Muscle layer of duodenum (tissue), 2 donors: ENCODE data around the gene JPH3.
"Not testable (repeated sequence)": the region's sequence is repeated elsewhere in the genome, so short reads cannot be mapped to it uniquely, and the experiment has no call there.

ENCODE experiments used
- H3K27ac ChIP-seq: one replicate; pipeline ENCODE4 v1.7.0; 2013; ENCODE audit warnings: mild to moderate bottlenecking, low read length
- H3K27me3 ChIP-seq: one replicate; pipeline ENCODE4 v1.7.0; 2013; ENCODE audit warnings: low read depth, mild to moderate bottlenecking, control low read depth, low read length
- H3K36me3 ChIP-seq, 2 donors: one replicate each; pipeline ENCODE4 v1.7.0; 2013; ENCODE audit warnings: low read length in 2 of 2, control low read depth in 1 of 2, mild to moderate bottlenecking in 1 of 2; ENCODE audit not compliant: insufficient read depth in 2 of 2, control insufficient read depth in 1 of 2
- H3K4me1 ChIP-seq, 2 donors: one replicate each; pipeline ENCODE4 v1.7.0; 2013; ENCODE audit warnings: low read length in 2 of 2, mild to moderate bottlenecking in 2 of 2, control low read depth in 1 of 2, moderate library complexity in 1 of 2; ENCODE audit not compliant: insufficient read depth in 2 of 2, control insufficient read depth in 1 of 2
- H3K4me3 ChIP-seq, 2 donors: one replicate each; pipeline ENCODE4 v1.7.0; 2013; ENCODE audit warnings: low read length in 2 of 2, low read depth in 1 of 2, mild to moderate bottlenecking in 1 of 2
- H3K9me3 ChIP-seq, 2 donors: one replicate each; pipeline ENCODE4 v1.7.0; 2013; ENCODE audit warnings: low read length in 2 of 2, control low read depth in 1 of 2, mild to moderate bottlenecking in 1 of 2; ENCODE audit not compliant: control insufficient read depth in 1 of 2
- donor health status: healthy.

Gene JPH3

DNA sequence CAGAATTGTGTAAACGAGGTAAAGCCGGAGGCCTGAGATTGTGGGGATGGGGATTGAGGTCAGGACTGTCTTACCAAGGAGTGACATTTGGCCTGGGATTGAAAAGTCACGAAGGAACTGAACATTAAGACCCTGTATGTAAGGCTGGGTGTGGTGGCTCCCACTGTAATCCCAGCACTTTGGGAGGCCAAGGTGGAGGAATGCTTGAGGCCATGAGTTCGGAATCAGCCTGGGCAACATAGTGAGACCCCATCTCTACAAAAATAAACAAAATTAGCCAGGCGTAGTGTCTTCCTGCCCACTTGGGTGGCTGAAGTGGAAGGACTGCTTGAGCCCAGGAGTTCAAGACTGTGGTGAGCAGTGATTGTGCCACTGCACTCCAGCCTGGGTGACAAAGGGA is 75.5 kb downstream of the JPH3 start:
- no peaks in the 10 kb centered on the region for H3K27me3 ChIP-seq
- H3K4me3 ChIP-seq: no peak overlapping the region
- H3K9me3 ChIP-seq: no peaks in the 10 kb centered on the region
- no peaks in the 10 kb centered on the region for H3K36me3 ChIP-seq
- no peak overlapping the region for H3K27ac ChIP-seq
- H3K4me1 ChIP-seq: no peaks in the 10 kb centered on the region

DNA sequence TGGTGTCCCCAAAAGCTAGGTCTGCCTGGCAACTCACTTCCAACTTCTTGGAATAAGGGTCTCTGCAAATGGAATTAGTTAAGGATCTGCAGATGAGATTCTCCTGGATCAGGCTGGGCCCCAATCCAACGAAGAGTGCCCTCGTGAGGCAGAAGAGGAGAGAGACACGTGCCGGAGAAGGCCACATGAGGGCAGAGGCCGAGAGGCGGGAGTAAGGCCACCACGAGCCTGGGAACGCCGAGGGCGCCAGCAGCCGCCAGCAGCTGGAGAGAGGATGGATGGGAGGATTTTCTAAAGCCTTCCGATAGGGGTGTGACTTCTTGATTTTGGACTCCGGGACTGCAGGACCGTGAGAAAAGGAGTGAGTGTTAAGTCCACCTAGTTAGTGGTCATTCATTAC is 76.3 kb downstream of the JPH3 start:
- H3K4me3 ChIP-seq: no peak overlapping the region
- H3K27ac ChIP-seq: no peak overlapping the region
- no peaks in the 10 kb centered on the region for H3K36me3 ChIP-seq
- no peaks in the 10 kb centered on the region for H3K27me3 ChIP-seq
- no peaks in the 10 kb centered on the region for H3K9me3 ChIP-seq
- no peaks in the 10 kb centered on the region for H3K4me1 ChIP-seq

GRCh38 chr16:87679593-87680271 is 77.4 kb downstream of the JPH3 start:
- no peaks in the 10 kb centered on the region for H3K36me3 ChIP-seq
- no peaks in the 10 kb centered on the region for H3K9me3 ChIP-seq
- H3K27ac ChIP-seq: no peak overlapping the region
- no peak overlapping the region for H3K4me3 ChIP-seq
- H3K27me3 ChIP-seq: no peaks in the 10 kb centered on the region
- no peaks in the 10 kb centered on the region for H3K4me1 ChIP-seq

- Histone ChIP-seq H3K4me3 (no peak overlapping the region), H3K4me1 (no peaks in the 10 kb centered on the region), H3K27me3 (no peaks in the 10 kb centered on the region), H3K36me3 (no peaks in the 10 kb centered on the region), H3K9me3 (no peaks in the 10 kb centered on the region), H3K27ac (no peak overlapping the region)
Observed at GRCh38 chr16:87680272-87680644, 78.0 kb downstream of the JPH3 start.

- not testable (repeated sequence) for H3K9me3 ChIP-seq, H3K4me3 ChIP-seq, H3K4me1 ChIP-seq, H3K27me3 ChIP-seq, H3K36me3 ChIP-seq, H3K27ac ChIP-seq
Observed at GRCh38 chr16:87681051-87681602, 78.8 kb downstream of the JPH3 start.

DNA sequence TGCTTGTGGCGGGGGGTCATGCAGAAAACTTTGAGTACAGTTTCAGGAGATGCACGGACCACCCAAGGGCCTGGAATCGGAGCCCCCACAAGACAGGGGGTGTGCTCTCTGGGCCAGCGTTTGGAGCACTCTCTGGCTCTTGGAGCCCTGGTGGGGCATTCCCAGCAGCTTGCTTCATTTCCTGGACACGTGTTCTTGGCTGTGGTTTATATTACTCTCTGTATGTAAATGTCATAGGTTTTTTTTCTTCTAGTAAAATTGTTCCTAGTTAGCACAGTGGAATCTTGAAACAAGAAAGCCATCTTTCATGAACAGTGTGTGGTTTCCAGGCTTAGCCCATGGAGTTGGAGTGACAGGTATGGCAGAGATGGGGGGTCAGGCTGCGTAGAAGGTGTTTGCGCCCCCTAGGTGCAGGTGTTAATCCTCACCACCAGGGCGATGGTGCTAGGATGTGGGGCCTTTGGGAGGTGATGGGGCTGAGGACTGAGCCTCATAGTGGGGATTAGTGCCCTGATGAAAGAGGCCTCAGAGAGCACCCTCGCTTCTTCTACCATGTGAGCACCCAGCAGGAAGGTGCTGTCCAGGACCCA is 79.8 kb downstream of the JPH3 start:
- Histone ChIP-seq H3K4me1 (no peaks in the 10 kb centered on the region), H3K27me3 (no peaks in the 10 kb centered on the region), H3K9me3 (no peaks in the 10 kb centered on the region), H3K36me3 (no peaks in the 10 kb centered on the region), H3K27ac (no peak overlapping the region), H3K4me3 (no peak overlapping the region)

DNA sequence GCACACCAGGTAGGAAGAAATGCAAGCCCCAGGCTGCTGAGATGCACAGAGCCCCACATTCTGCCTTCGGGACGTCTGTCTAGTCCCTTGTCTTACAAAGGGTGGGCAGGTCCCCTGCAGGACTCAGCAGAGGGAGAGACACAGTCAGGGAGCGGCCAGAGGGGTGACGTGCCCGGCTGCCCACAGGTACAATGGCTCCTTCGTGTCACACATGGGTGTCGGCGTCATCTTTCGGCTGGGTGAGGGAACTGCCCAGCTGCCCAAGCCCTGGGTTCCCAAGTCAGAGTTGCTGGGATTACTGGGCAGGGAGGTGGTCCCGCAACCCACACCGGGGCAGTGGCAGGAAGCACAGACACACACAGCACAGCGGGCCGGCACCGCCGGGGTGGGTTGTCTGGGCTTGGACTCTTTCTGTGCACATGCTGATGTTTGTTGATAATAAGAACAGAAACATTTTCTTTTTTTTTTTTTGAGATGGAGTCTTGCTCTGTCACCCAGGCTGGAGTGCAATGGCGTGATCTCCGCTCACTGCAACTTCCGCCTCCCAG is 80.6 kb downstream of the JPH3 start:
- H3K27me3 ChIP-seq: no peaks in the 10 kb centered on the region

DNA sequence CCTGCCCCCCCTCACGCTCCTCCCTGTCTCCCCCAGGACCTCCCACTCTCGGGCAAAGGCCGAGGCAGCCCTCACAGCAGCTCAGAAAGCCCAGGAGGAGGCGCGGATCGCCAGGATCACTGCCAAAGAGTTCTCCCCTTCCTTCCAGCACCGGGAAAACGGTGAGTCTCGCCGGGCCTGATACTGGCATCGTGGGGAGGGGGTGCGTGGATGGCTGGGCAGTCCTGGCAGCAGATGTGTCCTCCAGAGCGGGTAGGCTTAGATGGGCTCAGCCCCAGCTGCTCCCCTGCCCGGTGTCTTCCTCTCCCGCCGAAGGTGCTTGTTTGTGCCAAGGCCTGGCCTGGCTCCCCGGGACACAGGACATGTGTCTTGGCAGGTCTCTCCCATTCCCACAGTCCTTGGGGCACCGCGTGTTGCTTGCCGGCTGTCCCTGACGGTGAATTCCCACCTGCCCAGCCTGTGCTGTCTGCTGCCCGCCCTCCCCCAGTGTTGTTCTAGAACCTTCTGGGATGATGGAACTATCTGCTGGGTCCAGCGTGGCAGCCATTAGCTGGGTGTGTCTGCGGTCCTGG is 81.9 kb downstream of the JPH3 start:
- H3K9me3 ChIP-seq: no peaks in the 10 kb centered on the region

More for the DNA sequence above, 80.6 kb downstream of the JPH3 start:
- H3K9me3 ChIP-seq: no peaks in the 10 kb centered on the region
- H3K36me3 ChIP-seq: no peaks in the 10 kb centered on the region
- H3K4me1 ChIP-seq: no peaks in the 10 kb centered on the region
- no peak overlapping the region for H3K27ac ChIP-seq
- no peak overlapping the region for H3K4me3 ChIP-seq

GRCh38 chr16:87684711-87685404 is 82.5 kb downstream of the JPH3 start:
- Histone ChIP-seq H3K36me3 (no peaks in the 10 kb centered on the region), H3K4me3 (no peak overlapping the region), H3K27ac (no peak overlapping the region), H3K9me3 (no peaks in the 10 kb centered on the region), H3K4me1 (no peaks in the 10 kb centered on the region), H3K27me3 (no peaks in the 10 kb centered on the region)

More for the DNA sequence above, 81.9 kb downstream of the JPH3 start:
- Histone ChIP-seq H3K27me3 (no peaks in the 10 kb centered on the region), H3K4me3 (no peak overlapping the region), H3K4me1 (no peaks in the 10 kb centered on the region), H3K27ac (no peak overlapping the region), H3K36me3 (no peaks in the 10 kb centered on the region)

GRCh38 chr16:87685405-87685755 is 83.1 kb downstream of the JPH3 start:
- no peaks in the 10 kb centered on the region for H3K27me3 ChIP-seq
- no peaks in the 10 kb centered on the region for H3K9me3 ChIP-seq
- no peaks in the 10 kb centered on the region for H3K4me1 ChIP-seq
- H3K27ac ChIP-seq: no peak overlapping the region
- H3K4me3 ChIP-seq: no peak overlapping the region
- H3K36me3 ChIP-seq: no peaks in the 10 kb centered on the region

- no peak overlapping the region for H3K27ac ChIP-seq
- no peaks in the 10 kb centered on the region for H3K27me3 ChIP-seq
- H3K9me3 ChIP-seq: no peaks in the 10 kb centered on the region
Observed at GRCh38 chr16:87685766-87686165, 83.5 kb downstream of the JPH3 start.

More at GRCh38 chr16:87685766-87686165, 83.5 kb downstream of the JPH3 start:
- H3K4me3 ChIP-seq: no peak overlapping the region
- H3K36me3 ChIP-seq: no peaks in the 10 kb centered on the region
- H3K4me1 ChIP-seq: no peaks in the 10 kb centered on the region
